Activated CD8-positive, alpha-beta T cell treated with anti-CD3 and anti-CD28 coated beads, Interleukin-2, amount 10 ng/mL, durations not matched to agents 7 days and 5 days (primary cell): ENCODE results near the gene OR2H1. TPM values are rescaled to one million over a fixed set of nuclear protein-coding genes. Genes with fewer than 3 reads are reported as not detected.
"Not testable (repeated sequence)": the region's sequence is repeated elsewhere in the genome, so short reads cannot be mapped to it uniquely, and the experiment has no call there.

Experiments
- ATAC-seq: fragments of 150-1000 bp; cut with Tn5 transposase; one replicate; pipeline ENCODE4 v1.10.0; 2021; ENCODE audit warnings: moderate library complexity
- CTCF ChIA-PET: fragments of 350-600 bp; sonication (Branson Sonifier 250); formaldehyde crosslinking; loops from one replicate; lab custom pipeline; 2021; ENCODE audit warnings: antibody characterized with exemption; lab: Charles Lee
- POLR2A ChIA-PET: fragments of 350-600 bp; sonication (Branson Sonifier 250); formaldehyde crosslinking; loops from one replicate; lab custom pipeline; 2021; ENCODE audit warnings: antibody characterized with exemption; lab: Charles Lee
- DNase-seq: peaks from one replicate; pipeline ENCODE4 v3.0.0-alpha.2; 2020
- H3K27ac Mint-ChIP-seq: one replicate; pipeline ENCODE4 v1.8.0; 2021; ENCODE audit warnings: mild to moderate bottlenecking, mixed read lengths
- H3K27me3 Mint-ChIP-seq: one replicate; pipeline ENCODE4 v1.8.0; 2021; ENCODE audit warnings: low read depth, mixed read lengths
- H3K36me3 Mint-ChIP-seq: one replicate; pipeline ENCODE4 v1.8.0; 2021; ENCODE audit warnings: low read depth, mixed read lengths
- H3K4me1 Mint-ChIP-seq: one replicate; pipeline ENCODE4 v1.8.0; 2021; ENCODE audit warnings: low read depth, mixed read lengths
- H3K4me3 Mint-ChIP-seq: one replicate; pipeline ENCODE4 v1.8.0; 2021; ENCODE audit warnings: mild to moderate bottlenecking, mixed read lengths
- H3K9me3 Mint-ChIP-seq: one replicate; pipeline ENCODE4 v1.8.0; 2022; ENCODE audit warnings: mixed read lengths; ENCODE audit not compliant: insufficient read depth
- total RNA-seq, 2 experiments: library from RNA; stranded (reverse); gene quantifications; one replicate each; pipeline ENCODE4 v1.2.3, GENCODE V29; 2021

OR2H1 gene
- total RNA-seq, result not detected

DNA sequence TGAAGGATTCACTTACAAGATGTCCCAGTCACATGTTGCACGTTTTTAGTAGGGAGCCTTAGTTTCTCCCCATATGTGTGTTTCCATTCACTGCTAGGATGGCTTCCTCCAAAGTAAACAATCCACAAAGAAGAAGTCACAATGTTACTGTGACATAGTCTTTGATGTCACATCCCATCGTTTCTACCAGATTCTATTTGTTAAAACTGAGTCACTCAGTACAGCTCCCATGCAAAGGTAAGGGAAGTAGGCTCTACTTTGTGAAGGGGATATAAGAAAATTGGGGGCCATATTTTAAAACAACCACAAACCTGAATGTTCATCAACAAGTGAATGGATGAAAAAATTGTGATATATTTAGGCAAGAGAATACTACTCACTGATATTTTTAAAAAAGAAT, at the start of gene OR2H1, which contains the start of gene OR11A1:
OR2H1 (plus strand) TSS at position 185 of the 400 bp plus-strand sequence. CDS start 4,615 bp downstream, outside the sequence.
OR11A1 (minus strand) TSS at position 101 of the 400 bp plus-strand sequence. CDS start 29,430 bp downstream, outside the sequence.
- Mint-ChIP-seq H3K27ac (no peak within 1 kb of the TSS), H3K27me3 (peaks cover 21% of the 10 kb centered on the region), H3K4me3 (no peak within 1 kb of the TSS), H3K9me3 (no peaks in the 10 kb centered on the region), H3K4me1 (no peaks in the 10 kb centered on the region), H3K36me3 (no peaks in the 10 kb centered on the region)
- ATAC-seq, result no peak
- no peak for DNase-seq
- ChIA-PET POLR2A (no interaction called here), CTCF (no interaction called here)

GRCh38 chr6:29414588-29414987, 42.4 kb upstream of the OR2H1 start, which contains the start of gene OR12D1:
Gene OR12D1, plus strand, starts transcription at chr6:29414928.
- CTCF ChIA-PET, result no interaction called here
- DNase-seq (no peak), ATAC-seq (no peak)
- POLR2A ChIA-PET, result no interaction called here
- H3K4me3 Mint-ChIP-seq, result no peak within 1 kb of the TSS
- peaks cover 32% of the 10 kb centered on the region for H3K27me3 Mint-ChIP-seq
- no peak within 1 kb of the TSS for H3K27ac Mint-ChIP-seq
- peaks cover 5% of the 10 kb centered on the region for H3K9me3 Mint-ChIP-seq
- no peaks in the 10 kb centered on the region for H3K4me1 Mint-ChIP-seq
- H3K36me3 Mint-ChIP-seq, result no peaks in the 10 kb centered on the region

DNA sequence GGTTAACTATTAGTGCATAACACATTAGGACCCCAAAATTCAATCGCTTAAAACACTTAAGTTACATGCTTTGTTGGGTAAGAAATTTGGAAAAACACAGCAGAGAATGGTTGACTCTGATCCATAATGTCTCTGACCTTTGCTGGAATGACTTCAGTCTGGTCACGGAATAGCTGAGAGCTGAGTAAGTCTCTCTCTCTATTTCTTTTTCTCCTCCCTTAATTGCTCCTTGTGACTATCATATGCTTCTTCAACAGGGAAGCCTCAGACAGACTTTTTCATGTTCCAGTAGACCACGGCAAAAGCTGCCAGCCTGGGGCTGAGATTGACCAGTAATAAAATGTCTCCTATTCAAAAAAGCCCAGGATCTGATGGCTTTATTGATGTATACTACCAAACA, 37.4 kb upstream of the OR2H1 start:
- no peak for ATAC-seq
- peaks cover 20% of the 10 kb centered on the region for H3K27me3 Mint-ChIP-seq
- H3K27ac Mint-ChIP-seq, result no peak overlapping the region
- CTCF ChIA-PET, result no interaction called here
- no peak for DNase-seq
- H3K9me3 Mint-ChIP-seq, result no peaks in the 10 kb centered on the region
- H3K36me3 Mint-ChIP-seq, result no peaks in the 10 kb centered on the region
- POLR2A ChIA-PET, result no interaction called here
- no peaks in the 10 kb centered on the region for H3K4me1 Mint-ChIP-seq
- H3K4me3 Mint-ChIP-seq, result no peak overlapping the region

- no peaks in the 10 kb centered on the region for H3K9me3 Mint-ChIP-seq
- no peak for DNase-seq
- H3K27me3 Mint-ChIP-seq, result peaks cover 11% of the 10 kb centered on the region
- H3K36me3 Mint-ChIP-seq, result no peaks in the 10 kb centered on the region
- H3K4me1 Mint-ChIP-seq, result no peaks in the 10 kb centered on the region
- POLR2A ChIA-PET, result no interaction called here
- H3K4me3 Mint-ChIP-seq, result no peak overlapping the region
- H3K27ac Mint-ChIP-seq, result no peak overlapping the region
- ATAC-seq, result no peak
- CTCF ChIA-PET, result no interaction called here
Measured at GRCh38 chr6:29424168-29424567, 32.8 kb upstream of the OR2H1 start.

DNA sequence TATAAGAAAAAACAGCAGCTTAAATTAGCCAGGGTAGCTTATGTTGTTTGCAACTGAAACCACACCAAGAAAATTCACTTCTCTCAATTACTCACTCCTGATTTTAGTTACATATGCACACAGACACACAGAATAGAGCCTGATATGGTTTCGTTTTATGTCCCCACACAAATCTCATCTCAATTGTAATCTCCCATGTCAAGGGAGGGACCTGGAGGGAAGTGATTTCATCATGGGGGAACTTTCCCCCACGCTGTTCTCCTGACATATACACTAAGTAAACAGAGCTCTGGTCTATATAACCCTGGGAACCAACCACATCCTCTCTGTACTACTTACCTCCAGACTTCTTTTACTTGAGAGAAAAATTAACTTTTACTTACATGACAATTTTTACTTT, 32.4 kb upstream of the OR2H1 start:
- ATAC-seq (no peak), DNase-seq (no peak)
- ChIA-PET CTCF (no interaction called here), POLR2A (no interaction called here)
- H3K9me3 Mint-ChIP-seq, result no peaks in the 10 kb centered on the region
- no peaks in the 10 kb centered on the region for H3K36me3 Mint-ChIP-seq
- H3K4me1 Mint-ChIP-seq, result no peaks in the 10 kb centered on the region
- H3K27ac Mint-ChIP-seq, result no peak overlapping the region
- peaks cover 14% of the 10 kb centered on the region for H3K27me3 Mint-ChIP-seq
- no peak overlapping the region for H3K4me3 Mint-ChIP-seq

DNA sequence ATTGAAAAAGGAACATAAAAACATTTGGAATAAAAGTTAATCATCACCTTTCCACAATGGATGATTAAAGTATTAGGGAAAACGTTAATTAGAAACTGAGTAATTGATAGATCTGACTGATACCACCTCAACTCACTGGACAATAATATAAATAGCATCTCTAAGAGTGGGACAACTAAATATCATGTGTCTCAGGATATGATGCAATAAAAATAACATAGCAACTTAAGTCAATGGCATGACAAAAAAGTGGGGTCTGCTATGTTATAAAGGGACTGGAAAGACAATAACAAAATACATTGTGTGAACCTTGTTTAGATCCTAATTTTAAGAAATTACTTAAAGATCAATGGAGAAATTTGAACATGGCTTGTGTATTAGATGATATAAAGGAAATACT, 31.9 kb upstream of the OR2H1 start:
- H3K4me1 Mint-ChIP-seq, result no peaks in the 10 kb centered on the region
- H3K27me3 Mint-ChIP-seq, result peaks cover 14% of the 10 kb centered on the region
- CTCF ChIA-PET, result no interaction called here
- H3K4me3 Mint-ChIP-seq, result no peak overlapping the region
- POLR2A ChIA-PET, result no interaction called here
- DNase-seq (no peak), ATAC-seq (no peak)
- no peaks in the 10 kb centered on the region for H3K9me3 Mint-ChIP-seq
- H3K36me3 Mint-ChIP-seq, result no peaks in the 10 kb centered on the region
- H3K27ac Mint-ChIP-seq, result no peak overlapping the region

DNA sequence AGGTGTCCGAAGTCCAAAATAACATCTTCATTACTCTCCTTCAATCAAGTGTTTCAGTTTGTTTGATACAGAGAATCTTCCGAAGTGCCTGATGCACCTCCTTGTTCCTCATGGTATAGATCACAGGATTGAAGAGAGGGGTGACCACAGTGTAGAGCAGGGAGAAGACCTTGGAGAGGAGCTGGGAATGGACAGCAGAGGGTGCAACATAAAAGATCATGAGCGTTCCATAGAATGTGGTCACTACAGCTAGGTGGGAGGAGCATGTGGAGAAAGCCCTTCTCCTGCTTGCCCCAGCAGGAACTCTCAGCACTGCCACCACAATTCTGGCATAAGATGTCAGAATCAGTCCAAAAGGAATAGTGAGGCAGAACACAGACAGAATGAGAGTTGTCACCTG, 30.3 kb upstream of the OR2H1 start:
- H3K27ac Mint-ChIP-seq, result no peak overlapping the region
- no peaks in the 10 kb centered on the region for H3K9me3 Mint-ChIP-seq
- POLR2A ChIA-PET, result no interaction called here
- DNase-seq (no peak), ATAC-seq (no peak)
- CTCF ChIA-PET, result no interaction called here
- no peaks in the 10 kb centered on the region for H3K4me1 Mint-ChIP-seq
- no peaks in the 10 kb centered on the region for H3K36me3 Mint-ChIP-seq
- H3K27me3 Mint-ChIP-seq, result peaks cover 16% of the 10 kb centered on the region
- no peak overlapping the region for H3K4me3 Mint-ChIP-seq

GRCh38 chr6:29436730-29437129, 20.2 kb upstream of the OR2H1 start:
- ATAC-seq, H3K4me1 Mint-ChIP-seq, POLR2A ChIA-PET, H3K4me3 Mint-ChIP-seq, H3K36me3 Mint-ChIP-seq, CTCF ChIA-PET, H3K9me3 Mint-ChIP-seq, H3K27ac Mint-ChIP-seq, DNase-seq: not testable (repeated sequence)
- peaks cover 19% of the 10 kb centered on the region for H3K27me3 Mint-ChIP-seq

- Mint-ChIP-seq H3K9me3 (no peaks in the 10 kb centered on the region), H3K4me1 (no peaks in the 10 kb centered on the region), H3K27ac (no peak within 1 kb of the TSS), H3K4me3 (no peak within 1 kb of the TSS), H3K27me3 (peaks cover 13% of the 10 kb centered on the region), H3K36me3 (no peaks in the 10 kb centered on the region)
- ChIA-PET CTCF (no interaction called here), POLR2A (no interaction called here)
- no peak for ATAC-seq
- DNase-seq, result no peak
Measured at GRCh38 chr6:29439006-29439405, 17.9 kb upstream of the OR2H1 start, which contains the start of gene OR10C1. Gene OR10C1, plus strand, starts transcription at chr6:29439306. Its CDS starts 710 bp downstream, at chr6:29440016.

DNA sequence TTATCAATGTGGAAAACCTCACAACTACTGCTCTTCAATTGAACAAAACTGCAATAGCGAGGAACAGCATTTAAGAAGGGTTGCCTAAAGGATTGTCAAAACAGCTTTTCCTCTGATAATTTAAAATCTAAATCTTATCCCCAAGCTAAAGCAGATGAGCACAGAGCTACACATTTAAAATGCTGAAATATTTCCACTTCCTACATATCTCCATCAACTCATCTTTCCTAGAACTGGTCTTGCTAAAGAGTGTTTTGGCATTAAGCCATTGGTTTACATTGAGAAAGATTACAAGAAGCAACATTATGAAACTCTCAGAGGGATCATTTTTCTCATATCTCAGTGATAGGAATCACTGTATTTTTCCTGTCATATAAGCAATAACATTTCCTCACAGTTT, 14.2 kb upstream of the OR2H1 start:
- H3K36me3 Mint-ChIP-seq, result no peaks in the 10 kb centered on the region

GRCh38 chr6:29444031-29444430, 12.9 kb upstream of the OR2H1 start:
- peaks cover 11% of the 10 kb centered on the region for H3K27me3 Mint-ChIP-seq
- POLR2A ChIA-PET, result not testable (repeated sequence)

More for the DNA sequence above, 14.2 kb upstream of the OR2H1 start:
- no peak overlapping the region for H3K4me3 Mint-ChIP-seq
- DNase-seq (no peak), ATAC-seq (no peak)
- H3K4me1 Mint-ChIP-seq, result no peaks in the 10 kb centered on the region
- ChIA-PET CTCF (no interaction called here), POLR2A (no interaction called here)
- no peaks in the 10 kb centered on the region for H3K9me3 Mint-ChIP-seq
- H3K27ac Mint-ChIP-seq, result no peak overlapping the region
- H3K27me3 Mint-ChIP-seq, result peaks cover 11% of the 10 kb centered on the region

GRCh38 chr6:29447670-29448069, 9.3 kb upstream of the OR2H1 start:
- ChIA-PET POLR2A (interaction anchor here (0.6 kb wide), 1 partner anchor 1446 kb away, joined by 4 read pairs; no protein-coding TSS in a partner anchor), CTCF (no interaction called here)
- ATAC-seq, result no peak
- H3K36me3 Mint-ChIP-seq, result no peaks in the 10 kb centered on the region
- no peak overlapping the region for H3K4me3 Mint-ChIP-seq
- no peak overlapping the region for H3K27ac Mint-ChIP-seq
- H3K9me3 Mint-ChIP-seq, result no peaks in the 10 kb centered on the region
- H3K27me3 Mint-ChIP-seq, result peaks cover 11% of the 10 kb centered on the region
- no peaks in the 10 kb centered on the region for H3K4me1 Mint-ChIP-seq
- DNase-seq, result no peak

More at GRCh38 chr6:29444031-29444430, 12.9 kb upstream of the OR2H1 start:
- H3K4me3 Mint-ChIP-seq, H3K9me3 Mint-ChIP-seq, ATAC-seq, H3K27ac Mint-ChIP-seq, H3K36me3 Mint-ChIP-seq, DNase-seq, H3K4me1 Mint-ChIP-seq, CTCF ChIA-PET: not testable (repeated sequence)
